Measurements from ENCODE around the gene KRTAP21-3.

KRTAP21-3 gene

GRCh38 chr21:30714946-30715345, 3.6 kb downstream of the KRTAP21-3 start:
- no peak overlapping the region for H3K27ac ChIP-seq (ENCODE audit: low read depth, low read length)
- H3K9ac ChIP-seq (ENCODE audit: low read length in 5 of 5), result no peak overlapping the region
- H3K36me3 ChIP-seq (ENCODE audit: control insufficient read depth in 5 of 5, insufficient read depth in 5 of 5, low read length in 5 of 5), result no peaks in the 10 kb centered on the region
- no peaks in the 10 kb centered on the region for H3K4me1 ChIP-seq (ENCODE audit: control insufficient read depth in 5 of 5, insufficient read depth in 5 of 5, low read length in 5 of 5)
- H3K27me3 ChIP-seq (ENCODE audit: control insufficient read depth in 5 of 5, insufficient read depth in 4 of 5, low read length in 5 of 5), result no peaks in the 10 kb centered on the region
- peaks cover 0 to 9% (median 0%) of the 10 kb centered on the region in 5 donors for H3K9me3 ChIP-seq (ENCODE audit: control insufficient read depth in 5 of 5, low read length in 5 of 5)
- H3K4me3 ChIP-seq (ENCODE audit: low read depth in 1 of 5, low read length in 5 of 5), result no peak overlapping the region

GRCh38 chr21:30714456-30714855, 4.1 kb downstream of the KRTAP21-3 start:
- H3K4me1 ChIP-seq (ENCODE audit: control insufficient read depth in 5 of 5, insufficient read depth in 5 of 5, low read length in 5 of 5), result no peaks in the 10 kb centered on the region
- H3K36me3 ChIP-seq (ENCODE audit: control insufficient read depth in 5 of 5, insufficient read depth in 5 of 5, low read length in 5 of 5), result no peaks in the 10 kb centered on the region
- H3K9me3 ChIP-seq (ENCODE audit: control insufficient read depth in 5 of 5, low read length in 5 of 5), result peaks cover 0 to 9% (median 0%) of the 10 kb centered on the region in 5 donors
- H3K9ac ChIP-seq (ENCODE audit: low read length in 5 of 5), result no peak overlapping the region
- no peak overlapping the region for H3K27ac ChIP-seq (ENCODE audit: low read depth, low read length)
- no peaks in the 10 kb centered on the region for H3K27me3 ChIP-seq (ENCODE audit: control insufficient read depth in 5 of 5, insufficient read depth in 4 of 5, low read length in 5 of 5)
- H3K4me3 ChIP-seq (ENCODE audit: low read depth in 1 of 5, low read length in 5 of 5), result no peak overlapping the region

GRCh38 chr21:30713766-30714165, 4.8 kb downstream of the KRTAP21-3 start:
- H3K9ac ChIP-seq (ENCODE audit: low read length in 5 of 5), result no peak overlapping the region
- H3K27me3 ChIP-seq (ENCODE audit: control insufficient read depth in 5 of 5, insufficient read depth in 4 of 5, low read length in 5 of 5), result no peaks in the 10 kb centered on the region
- H3K36me3 ChIP-seq (ENCODE audit: control insufficient read depth in 5 of 5, insufficient read depth in 5 of 5, low read length in 5 of 5), result no peaks in the 10 kb centered on the region
- no peak overlapping the region for H3K4me3 ChIP-seq (ENCODE audit: low read depth in 1 of 5, low read length in 5 of 5)
- no peak overlapping the region for H3K27ac ChIP-seq (ENCODE audit: low read depth, low read length)
- H3K9me3 ChIP-seq (ENCODE audit: control insufficient read depth in 5 of 5, low read length in 5 of 5), result peaks cover 0 to 9% (median 0%) of the 10 kb centered on the region in 5 donors
- no peaks in the 10 kb centered on the region for H3K4me1 ChIP-seq (ENCODE audit: control insufficient read depth in 5 of 5, insufficient read depth in 5 of 5, low read length in 5 of 5)

GRCh38 chr21:30710499-30710898, 8.1 kb downstream of the KRTAP21-3 start:
- Histone ChIP-seq H3K36me3 (ENCODE audit: control insufficient read depth in 5 of 5, insufficient read depth in 5 of 5, low read length in 5 of 5) (no peaks in the 10 kb centered on the region), H3K4me1 (ENCODE audit: control insufficient read depth in 5 of 5, insufficient read depth in 5 of 5, low read length in 5 of 5) (no peaks in the 10 kb centered on the region), H3K27ac (ENCODE audit: low read depth, low read length) (no peak overlapping the region), H3K9ac (ENCODE audit: low read length in 5 of 5) (no peak overlapping the region), H3K27me3 (ENCODE audit: control insufficient read depth in 5 of 5, insufficient read depth in 4 of 5, low read length in 5 of 5) (no peaks in the 10 kb centered on the region), H3K4me3 (ENCODE audit: low read depth in 1 of 5, low read length in 5 of 5) (no peak overlapping the region), H3K9me3 (ENCODE audit: control insufficient read depth in 5 of 5, low read length in 5 of 5) (peaks cover 0 to 11% (median 0%) of the 10 kb centered on the region in 5 donors)

DNA sequence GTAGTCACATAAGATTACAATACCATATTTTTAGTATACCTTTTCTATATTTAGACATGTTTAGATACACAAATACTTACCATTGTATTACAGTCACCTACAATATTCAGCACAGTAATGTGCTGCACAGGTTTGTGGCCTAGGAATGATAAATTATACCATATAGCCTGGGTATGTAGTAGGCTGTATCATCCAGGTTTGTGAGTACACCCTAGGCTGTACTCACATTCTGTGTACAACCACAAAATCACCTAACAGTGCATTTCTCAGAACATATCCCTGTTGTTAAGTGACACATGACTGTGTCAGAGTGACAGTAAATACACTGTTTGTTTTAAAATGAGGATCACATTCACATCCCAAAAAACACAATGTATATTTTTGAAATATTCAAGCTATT, 11.2 kb downstream of the KRTAP21-3 start:
- no peak overlapping the region for H3K27ac ChIP-seq (ENCODE audit: low read depth, low read length)
- H3K4me1 ChIP-seq (ENCODE audit: control insufficient read depth in 5 of 5, insufficient read depth in 5 of 5, low read length in 5 of 5), result no peaks in the 10 kb centered on the region
- peaks cover 0 to 11% (median 0%) of the 10 kb centered on the region in 5 donors for H3K9me3 ChIP-seq (ENCODE audit: control insufficient read depth in 5 of 5, low read length in 5 of 5)
- no peak overlapping the region for H3K9ac ChIP-seq (ENCODE audit: low read length in 5 of 5)
- no peaks in the 10 kb centered on the region for H3K36me3 ChIP-seq (ENCODE audit: control insufficient read depth in 5 of 5, insufficient read depth in 5 of 5, low read length in 5 of 5)
- no peak overlapping the region for H3K4me3 ChIP-seq (ENCODE audit: low read depth in 1 of 5, low read length in 5 of 5)
- no peaks in the 10 kb centered on the region for H3K27me3 ChIP-seq (ENCODE audit: control insufficient read depth in 5 of 5, insufficient read depth in 4 of 5, low read length in 5 of 5)

DNA sequence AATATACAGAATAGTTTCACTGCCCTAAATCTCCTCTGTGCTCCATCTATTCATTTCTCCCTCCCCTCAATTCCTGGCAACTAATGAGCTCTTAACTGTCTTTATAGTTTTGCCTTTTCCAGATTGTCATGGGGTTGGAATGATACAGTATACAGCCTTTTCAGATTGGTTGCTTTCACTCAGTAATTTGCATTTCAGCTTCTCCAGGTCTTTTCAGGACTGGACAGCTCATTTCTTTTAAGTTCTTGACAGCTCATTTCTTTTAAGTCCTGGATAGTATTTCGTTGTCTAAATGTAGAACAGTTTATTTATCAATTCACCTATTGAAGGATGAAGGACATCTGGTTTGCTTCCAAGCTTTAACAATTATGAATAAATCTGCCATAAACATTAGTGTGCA, 22.6 kb downstream of the KRTAP21-3 start:
- Histone ChIP-seq H3K27ac (ENCODE audit: low read depth, low read length) (no peak overlapping the region), H3K9ac (ENCODE audit: low read length in 5 of 5) (no peak overlapping the region), H3K27me3 (ENCODE audit: control insufficient read depth in 5 of 5, insufficient read depth in 4 of 5, low read length in 5 of 5) (no peaks in the 10 kb centered on the region), H3K9me3 (ENCODE audit: control insufficient read depth in 5 of 5, low read length in 5 of 5) (peaks cover 0 to 10% (median 7%) of the 10 kb centered on the region in 5 donors), H3K36me3 (ENCODE audit: control insufficient read depth in 5 of 5, insufficient read depth in 5 of 5, low read length in 5 of 5) (no peaks in the 10 kb centered on the region), H3K4me1 (ENCODE audit: control insufficient read depth in 5 of 5, insufficient read depth in 5 of 5, low read length in 5 of 5) (no peaks in the 10 kb centered on the region), H3K4me3 (ENCODE audit: low read depth in 1 of 5, low read length in 5 of 5) (no peak overlapping the region)

DNA sequence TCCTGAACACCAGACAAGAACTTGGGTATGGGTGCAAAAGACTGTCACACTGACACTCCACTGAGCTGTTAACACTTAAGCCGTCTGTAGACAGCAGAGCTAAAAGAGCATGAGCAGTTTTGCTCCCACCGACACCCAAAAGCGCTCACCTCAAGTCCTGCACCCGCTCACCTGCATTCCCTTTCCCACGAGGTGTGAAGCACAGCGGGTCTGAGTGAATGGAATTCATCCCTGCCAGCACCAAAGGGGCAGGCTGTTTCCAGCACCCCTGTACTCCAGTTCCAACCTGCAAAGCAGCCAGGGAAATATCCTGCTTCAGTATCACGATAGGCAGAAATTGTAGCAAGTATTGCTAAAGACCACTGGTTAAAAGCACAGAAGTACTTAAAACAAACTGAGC, 28.8 kb downstream of the KRTAP21-3 start:
- Histone ChIP-seq H3K9me3 (ENCODE audit: control insufficient read depth in 5 of 5, low read length in 5 of 5) (no peaks in the 10 kb centered on the region), H3K27ac (ENCODE audit: low read depth, low read length) (no peak overlapping the region), H3K4me1 (ENCODE audit: control insufficient read depth in 5 of 5, insufficient read depth in 5 of 5, low read length in 5 of 5) (no peaks in the 10 kb centered on the region), H3K9ac (ENCODE audit: low read length in 5 of 5) (no peak overlapping the region), H3K27me3 (ENCODE audit: control insufficient read depth in 5 of 5, insufficient read depth in 4 of 5, low read length in 5 of 5) (no peaks in the 10 kb centered on the region), H3K4me3 (ENCODE audit: low read depth in 1 of 5, low read length in 5 of 5) (no peak overlapping the region), H3K36me3 (ENCODE audit: control insufficient read depth in 5 of 5, insufficient read depth in 5 of 5, low read length in 5 of 5) (no peaks in the 10 kb centered on the region)

GRCh38 chr21:30684506-30684905, 34.1 kb downstream of the KRTAP21-3 start:
- Histone ChIP-seq H3K36me3 (ENCODE audit: control insufficient read depth in 5 of 5, insufficient read depth in 5 of 5, low read length in 5 of 5) (no peaks in the 10 kb centered on the region), H3K9ac (ENCODE audit: low read length in 5 of 5) (no peak overlapping the region), H3K27ac (ENCODE audit: low read depth, low read length) (no peak overlapping the region), H3K9me3 (ENCODE audit: control insufficient read depth in 5 of 5, low read length in 5 of 5) (peaks cover 0 to 4% (median 0%) of the 10 kb centered on the region in 5 donors), H3K4me3 (ENCODE audit: low read depth in 1 of 5, low read length in 5 of 5) (no peak overlapping the region), H3K27me3 (ENCODE audit: control insufficient read depth in 5 of 5, insufficient read depth in 4 of 5, low read length in 5 of 5) (no peaks in the 10 kb centered on the region), H3K4me1 (ENCODE audit: control insufficient read depth in 5 of 5, insufficient read depth in 5 of 5, low read length in 5 of 5) (no peaks in the 10 kb centered on the region)

DNA sequence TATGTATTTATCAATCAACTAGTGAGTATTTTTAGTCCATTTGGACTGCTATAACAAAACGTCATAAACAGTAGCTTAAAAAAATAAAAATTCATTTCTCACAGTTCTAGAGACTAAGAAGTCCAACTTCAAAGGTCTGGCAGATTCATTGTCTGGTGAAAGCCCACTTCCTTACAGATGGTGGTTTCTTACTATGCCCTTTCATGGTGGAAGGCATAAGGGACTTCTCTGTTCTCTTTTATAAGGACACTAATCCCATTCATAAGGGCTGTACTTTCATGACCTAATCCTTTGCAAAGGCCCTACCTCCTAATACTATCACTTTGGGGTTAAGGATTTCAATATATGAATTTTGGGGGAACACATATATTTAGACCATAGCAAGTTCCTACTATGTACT, 38.0 kb downstream of the KRTAP21-3 start:
- Histone ChIP-seq H3K27me3 (ENCODE audit: control insufficient read depth in 5 of 5, insufficient read depth in 4 of 5, low read length in 5 of 5) (no peaks in the 10 kb centered on the region), H3K9ac (ENCODE audit: low read length in 5 of 5) (no peak overlapping the region), H3K4me1 (ENCODE audit: control insufficient read depth in 5 of 5, insufficient read depth in 5 of 5, low read length in 5 of 5) (no peaks in the 10 kb centered on the region), H3K36me3 (ENCODE audit: control insufficient read depth in 5 of 5, insufficient read depth in 5 of 5, low read length in 5 of 5) (no peaks in the 10 kb centered on the region), H3K9me3 (ENCODE audit: control insufficient read depth in 5 of 5, low read length in 5 of 5) (peaks cover 0 to 4% (median 0%) of the 10 kb centered on the region in 5 donors), H3K27ac (ENCODE audit: low read depth, low read length) (no peak overlapping the region), H3K4me3 (ENCODE audit: low read depth in 1 of 5, low read length in 5 of 5) (no peak overlapping the region)

GRCh38 chr21:30676737-30677136, 41.8 kb downstream of the KRTAP21-3 start:
- Histone ChIP-seq H3K27me3 (ENCODE audit: control insufficient read depth in 5 of 5, insufficient read depth in 4 of 5, low read length in 5 of 5) (no peaks in the 10 kb centered on the region), H3K9ac (ENCODE audit: low read length in 5 of 5) (no peak overlapping the region), H3K36me3 (ENCODE audit: control insufficient read depth in 5 of 5, insufficient read depth in 5 of 5, low read length in 5 of 5) (no peaks in the 10 kb centered on the region), H3K4me1 (ENCODE audit: control insufficient read depth in 5 of 5, insufficient read depth in 5 of 5, low read length in 5 of 5) (no peaks in the 10 kb centered on the region), H3K9me3 (ENCODE audit: control insufficient read depth in 5 of 5, low read length in 5 of 5) (peaks cover 0 to 4% (median 0%) of the 10 kb centered on the region in 5 donors), H3K4me3 (ENCODE audit: low read depth in 1 of 5, low read length in 5 of 5) (no peak overlapping the region), H3K27ac (ENCODE audit: low read depth, low read length) (no peak overlapping the region)

- Histone ChIP-seq H3K27ac (ENCODE audit: low read depth, low read length) (no peak overlapping the region), H3K4me3 (ENCODE audit: low read depth in 1 of 5, low read length in 5 of 5) (no peak overlapping the region), H3K9me3 (ENCODE audit: control insufficient read depth in 5 of 5, low read length in 5 of 5) (peaks cover 0 to 4% (median 0%) of the 10 kb centered on the region in 5 donors), H3K4me1 (ENCODE audit: control insufficient read depth in 5 of 5, insufficient read depth in 5 of 5, low read length in 5 of 5) (no peaks in the 10 kb centered on the region), H3K36me3 (ENCODE audit: control insufficient read depth in 5 of 5, insufficient read depth in 5 of 5, low read length in 5 of 5) (no peaks in the 10 kb centered on the region), H3K9ac (ENCODE audit: low read length in 5 of 5) (no peak overlapping the region), H3K27me3 (ENCODE audit: control insufficient read depth in 5 of 5, insufficient read depth in 4 of 5, low read length in 5 of 5) (no peaks in the 10 kb centered on the region)
Observed at GRCh38 chr21:30674312-30674711, 44.3 kb downstream of the KRTAP21-3 start.
